ENCODE measurements around the gene FGGY. TPM values are rescaled to one million over a fixed set of nuclear protein-coding genes. Genes with fewer than 3 reads are reported as not detected.
A peak's percentile ranks its signal among the peaks of the same experiment; 100 is the strongest.

Gene FGGY
- total RNA-seq, 4 donors from 2014 or later: 23.3 to 26.4 (median 25.3) TPM

DNA sequence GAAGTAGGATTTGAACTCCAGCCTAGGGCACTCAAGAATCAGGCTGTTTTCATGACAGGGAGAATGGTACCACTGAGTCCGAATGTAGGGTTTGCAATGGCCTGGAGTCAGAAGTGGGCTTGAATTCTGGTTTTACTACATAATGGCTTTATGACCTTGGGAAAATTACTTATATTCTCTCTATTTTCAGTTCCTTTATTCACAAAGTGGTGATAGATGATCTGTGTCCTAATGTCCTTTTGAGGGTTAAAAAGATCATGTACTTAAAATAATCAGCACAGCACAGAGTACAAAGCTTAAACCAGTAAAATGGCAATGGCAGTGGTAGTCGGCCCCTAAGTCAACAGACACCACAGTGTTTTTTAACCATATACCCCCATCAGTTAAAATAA, 454.1 kb downstream of the FGGY start:
- Histone ChIP-seq H3K4me1 (peaks cover 4 to 14% (median 8%) of the 10 kb centered on the region in 4 donors), H3K36me3 (no peaks in the 10 kb centered on the region), H3K9me3 (no peaks in the 10 kb centered on the region), H3K27me3 (no peaks in the 10 kb centered on the region), H3K27ac (replicated peaks in 1 of 4) (no peak overlapping the region), H3K4me3 (no peak overlapping the region)
- no peak for DNase-seq (ENCODE audit: extremely low spot score)
- WGBS: 96% methylated on average over 2 of the region's 2 CpGs
- TF ChIP-seq POLR2AphosphoS5 (IDR thresholded peaks at IDR 0.05): peak in 1 of 2 donors; percentile 1
- TF ChIP-seq, protein P1, sequence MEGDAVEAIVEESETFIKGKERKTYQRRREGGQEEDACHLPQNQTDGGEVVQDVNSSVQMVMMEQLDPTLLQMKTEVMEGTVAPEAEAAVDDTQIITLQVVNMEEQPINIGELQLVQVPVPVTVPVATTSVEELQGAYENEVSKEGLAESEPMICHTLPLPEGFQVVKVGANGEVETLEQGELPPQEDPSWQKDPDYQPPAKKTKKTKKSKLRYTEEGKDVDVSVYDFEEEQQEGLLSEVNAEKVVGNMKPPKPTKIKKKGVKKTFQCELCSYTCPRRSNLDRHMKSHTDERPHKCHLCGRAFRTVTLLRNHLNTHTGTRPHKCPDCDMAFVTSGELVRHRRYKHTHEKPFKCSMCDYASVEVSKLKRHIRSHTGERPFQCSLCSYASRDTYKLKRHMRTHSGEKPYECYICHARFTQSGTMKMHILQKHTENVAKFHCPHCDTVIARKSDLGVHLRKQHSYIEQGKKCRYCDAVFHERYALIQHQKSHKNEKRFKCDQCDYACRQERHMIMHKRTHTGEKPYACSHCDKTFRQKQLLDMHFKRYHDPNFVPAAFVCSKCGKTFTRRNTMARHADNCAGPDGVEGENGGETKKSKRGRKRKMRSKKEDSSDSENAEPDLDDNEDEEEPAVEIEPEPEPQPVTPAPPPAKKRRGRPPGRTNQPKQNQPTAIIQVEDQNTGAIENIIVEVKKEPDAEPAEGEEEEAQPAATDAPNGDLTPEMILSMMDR (IDR thresholded peaks at IDR 0.05): no peak
- intact Hi-C loops (cut with DNase I): loop anchor here (10.0 kb wide), 1 partner anchor 456 kb away; the partner anchor contains the start of gene FGGY

DNA sequence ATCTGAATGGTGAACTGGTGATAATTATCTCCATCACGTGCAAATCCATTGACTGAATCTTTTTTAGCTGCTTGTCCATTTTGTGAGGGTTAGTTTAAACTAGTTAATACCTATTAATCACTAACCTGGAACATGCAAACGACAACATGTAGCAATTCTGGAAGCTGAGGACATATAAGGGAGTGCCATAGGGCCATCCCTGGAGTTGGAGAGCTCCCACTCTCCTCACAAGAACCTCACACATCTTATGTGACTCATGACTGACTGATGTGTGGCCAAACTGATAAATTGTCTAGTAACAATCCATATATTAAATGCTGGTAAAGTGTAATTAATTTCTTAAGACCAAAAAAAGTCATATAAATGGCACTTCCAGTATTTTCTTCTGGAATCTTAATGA, 454.9 kb downstream of the FGGY start:
- Histone ChIP-seq H3K36me3 (no peaks in the 10 kb centered on the region), H3K27me3 (no peaks in the 10 kb centered on the region), H3K27ac (replicated peaks in 1 of 4) (no peak overlapping the region), H3K9me3 (no peaks in the 10 kb centered on the region), H3K4me1 (peaks cover 4 to 14% (median 8%) of the 10 kb centered on the region in 4 donors), H3K4me3 (no peak overlapping the region)
- TF ChIP-seq, protein P1 (IDR thresholded peaks at IDR 0.05): no peak
- no peak for TF ChIP-seq POLR2AphosphoS5 (IDR thresholded peaks at IDR 0.05)
- no peak for TF ChIP-seq EP300 (IDR thresholded peaks at IDR 0.05)
- TF ChIP-seq POLR2A (IDR thresholded peaks at IDR 0.05; ENCODE audit: low read depth): no peak
- intact Hi-C loops (cut with DNase I): loop anchor here (10.0 kb wide), 1 partner anchor 457 kb away; the partner anchor contains the start of gene FGGY
- WGBS: 93% methylated on average over 2 of the region's 2 CpGs
- DNase-seq (ENCODE audit: extremely low spot score): peak; percentile 21

DNA sequence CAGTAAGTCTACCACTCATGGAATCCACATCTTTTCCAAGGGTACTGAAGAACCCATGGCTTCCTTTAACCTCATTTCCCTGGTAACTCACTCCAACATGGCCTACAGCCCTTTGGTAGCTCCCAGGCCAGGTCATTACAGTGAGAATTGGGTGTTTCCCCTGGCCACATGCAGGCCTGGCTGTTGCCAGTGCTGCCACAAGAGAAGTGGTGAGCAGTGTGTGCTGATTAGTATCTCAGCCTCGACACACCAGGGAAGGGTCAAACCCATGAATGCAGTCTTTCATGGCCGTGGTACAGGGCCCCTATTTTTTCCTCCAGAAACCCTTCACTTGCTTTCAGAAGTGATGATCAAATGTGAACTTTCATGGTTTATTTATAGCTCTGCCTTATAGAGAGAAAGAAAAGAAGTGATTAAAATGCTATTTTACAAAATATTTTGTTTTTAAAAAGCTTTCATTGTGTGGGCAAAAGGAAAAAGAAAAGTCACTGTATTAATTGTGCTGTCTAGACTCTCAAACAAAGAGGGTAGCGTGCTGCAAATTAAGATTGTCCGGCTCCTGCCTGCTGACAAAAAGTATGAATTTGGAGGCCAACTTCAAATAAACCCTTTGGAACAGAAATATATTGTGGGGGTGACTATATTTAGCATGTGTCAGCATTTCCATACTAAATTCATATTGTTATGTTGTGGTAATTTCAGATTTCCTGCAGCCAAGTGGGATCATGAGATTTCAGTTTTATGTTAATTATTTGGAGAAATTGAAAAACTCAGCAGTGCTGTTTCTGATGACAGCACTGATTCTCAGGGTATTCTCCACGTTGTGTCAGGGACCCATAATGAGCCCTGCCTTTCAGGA, 455.9 kb downstream of the FGGY start:
- no peaks in the 10 kb centered on the region for H3K27me3 ChIP-seq
- intact Hi-C loops (cut with DNase I): loop anchor here (10.0 kb wide), 1 partner anchor 458 kb away; the partner anchor contains the start of gene FGGY
- peaks cover 4 to 14% (median 8%) of the 10 kb centered on the region in 4 donors for H3K4me1 ChIP-seq
- no peak overlapping the region for H3K27ac ChIP-seq (replicated peaks in 1 of 4)
- no peak overlapping the region for H3K4me3 ChIP-seq
- TF ChIP-seq, protein P1 (IDR thresholded peaks at IDR 0.05): no peak
- TF ChIP-seq EP300 (IDR thresholded peaks at IDR 0.05) (no peak), POLR2A (IDR thresholded peaks at IDR 0.05; ENCODE audit: low read depth) (no peak), POLR2AphosphoS5 (IDR thresholded peaks at IDR 0.05) (no peak)
- WGBS: 69% methylated on average over 5 of the region's 5 CpGs
- DNase-seq (ENCODE audit: extremely low spot score): peak; percentile 62
- no peaks in the 10 kb centered on the region for H3K9me3 ChIP-seq
- no peaks in the 10 kb centered on the region for H3K36me3 ChIP-seq

DNA sequence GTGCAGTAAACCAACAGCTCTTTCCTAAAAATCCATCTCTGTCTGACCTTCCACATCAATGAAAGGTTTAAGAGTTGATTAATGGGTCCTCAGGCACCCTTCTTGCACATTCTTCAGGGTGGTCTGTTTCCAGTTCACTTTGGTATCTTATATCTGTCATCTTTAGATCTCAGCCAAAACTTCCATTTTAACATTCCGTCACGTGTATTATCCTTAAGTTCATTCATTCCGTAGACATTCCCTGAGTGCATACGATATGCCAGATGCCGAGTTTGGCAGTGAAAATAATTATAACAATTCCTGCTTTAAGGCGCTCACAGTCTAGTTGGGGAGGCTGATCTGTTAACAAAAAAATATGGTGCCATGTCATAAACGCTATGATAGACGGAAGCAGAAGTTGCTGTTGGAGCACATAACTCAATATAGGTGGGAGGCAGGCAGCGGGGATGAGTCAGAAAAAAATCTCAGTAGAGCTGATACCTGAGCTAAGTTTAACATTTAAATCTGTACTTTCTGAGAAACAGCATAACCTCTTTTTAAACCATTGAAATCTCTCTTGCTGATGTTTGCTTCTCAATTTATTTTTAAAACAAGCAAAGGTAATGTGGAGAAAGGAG, 458.3 kb downstream of the FGGY start:
- intact Hi-C loops (cut with DNase I): loop anchor here (2.0 to 10.0 kb wide), 2 partner anchors 46 to 460 kb away; partner anchors contain the start of gene FGGY
- no peak for TF ChIP-seq POLR2A (IDR thresholded peaks at IDR 0.05; ENCODE audit: low read depth)
- TF ChIP-seq, protein P1 (IDR thresholded peaks at IDR 0.05): no peak
- Histone ChIP-seq H3K36me3 (no peaks in the 10 kb centered on the region), H3K9me3 (no peaks in the 10 kb centered on the region), H3K4me3 (no peak overlapping the region), H3K27ac (replicated peaks in 1 of 4) (no peak overlapping the region), H3K27me3 (no peaks in the 10 kb centered on the region), H3K4me1 (peaks cover 14 to 21% (median 19%) of the 10 kb centered on the region in 4 donors)
- DNase-seq (ENCODE audit: extremely low spot score): no peak
- 79% methylated on average over 9 of the region's 9 CpGs for WGBS

Data from esophagus muscularis mucosa (tissue), 4 donors.